ENCODE measurements around the gene VPS51. TPM values are rescaled to one million over a fixed set of nuclear protein-coding genes. Genes with fewer than 3 reads are reported as not detected.

The VPS51 gene
- total and polyA plus RNA-seq, 2 experiments from 2014 or later = 45.3 to 450 TPM

DNA sequence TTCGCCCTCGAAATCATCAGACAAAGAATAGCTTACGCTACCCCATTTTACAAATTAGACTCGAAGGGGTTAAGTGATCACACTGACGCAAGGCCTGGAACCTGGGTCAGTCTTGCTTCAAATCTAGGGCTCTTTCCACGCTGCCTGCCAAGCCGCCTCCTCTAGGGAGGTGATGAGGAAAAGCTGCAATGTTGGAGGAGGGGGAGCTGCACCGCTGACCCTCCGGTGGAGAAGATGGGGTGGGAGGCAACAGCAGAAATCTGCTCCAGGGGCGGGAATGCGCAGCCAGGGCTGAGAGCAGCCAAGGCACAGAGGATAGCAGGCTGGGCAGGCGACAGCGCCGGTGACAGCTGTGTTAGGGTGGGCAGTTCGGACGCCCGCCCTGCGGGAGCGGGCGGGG lies 37.7 kb downstream of the VPS51 start:
- ATAC-seq = no peak
- no peak for TF ChIP-seq EZH2 (IDR thresholded peaks at IDR 0.05; ENCODE audit: low read depth, unreplicated experiment)
- no peaks in the 10 kb centered on the region for H3K36me3 ChIP-seq (ENCODE audit: insufficient read depth)
- H2AFZ ChIP-seq = no peak overlapping the region
- H3K4me1 ChIP-seq (ENCODE audit: insufficient read depth) = peaks cover 20% of the 10 kb centered on the region; the same call in 1 of the 2 replicates
- peak overlapping the region; percentile 99 for H3K4me2 ChIP-seq
- no peaks in the 10 kb centered on the region for H4K20me1 ChIP-seq (replicated peaks; ENCODE audit: insufficient read depth)
- peaks cover 11% of the 10 kb centered on the region; the same call in 1 of the 2 replicates for H3F3A ChIP-seq (replicated peaks; ENCODE audit: low read depth)
- no peaks in the 10 kb centered on the region for H3K9me2 ChIP-seq (ENCODE audit: insufficient read depth)
- no peak for DNase-seq (ENCODE audit: low spot score)
- H3K4me3 ChIP-seq = peak overlapping the region; percentile 67
- Mint-ChIP-seq H3K27ac (peak overlapping the region; percentile 94), H3K4me1 (peaks cover 19% of the 10 kb centered on the region), H3K36me3 (ENCODE audit: low read depth) (peaks cover 16% of the 10 kb centered on the region), H3K9me3 (no peaks in the 10 kb centered on the region), H3K27me3 (ENCODE audit: insufficient read depth, low read depth, poor library complexity) (peaks cover 19% of the 10 kb centered on the region), H3K4me3 (peak overlapping the region; percentile 97)
- no peaks in the 10 kb centered on the region for H3K27me3 ChIP-seq (ENCODE audit: insufficient read depth)
- peaks cover 19% of the 10 kb centered on the region for H3K79me2 ChIP-seq (replicated peaks; ENCODE audit: insufficient read depth)
- H3K27ac ChIP-seq (ENCODE audit: low read depth) = 0 out of 2 replicates have a peak overlapping the region, but pooled peaks have one; percentile 80

DNA sequence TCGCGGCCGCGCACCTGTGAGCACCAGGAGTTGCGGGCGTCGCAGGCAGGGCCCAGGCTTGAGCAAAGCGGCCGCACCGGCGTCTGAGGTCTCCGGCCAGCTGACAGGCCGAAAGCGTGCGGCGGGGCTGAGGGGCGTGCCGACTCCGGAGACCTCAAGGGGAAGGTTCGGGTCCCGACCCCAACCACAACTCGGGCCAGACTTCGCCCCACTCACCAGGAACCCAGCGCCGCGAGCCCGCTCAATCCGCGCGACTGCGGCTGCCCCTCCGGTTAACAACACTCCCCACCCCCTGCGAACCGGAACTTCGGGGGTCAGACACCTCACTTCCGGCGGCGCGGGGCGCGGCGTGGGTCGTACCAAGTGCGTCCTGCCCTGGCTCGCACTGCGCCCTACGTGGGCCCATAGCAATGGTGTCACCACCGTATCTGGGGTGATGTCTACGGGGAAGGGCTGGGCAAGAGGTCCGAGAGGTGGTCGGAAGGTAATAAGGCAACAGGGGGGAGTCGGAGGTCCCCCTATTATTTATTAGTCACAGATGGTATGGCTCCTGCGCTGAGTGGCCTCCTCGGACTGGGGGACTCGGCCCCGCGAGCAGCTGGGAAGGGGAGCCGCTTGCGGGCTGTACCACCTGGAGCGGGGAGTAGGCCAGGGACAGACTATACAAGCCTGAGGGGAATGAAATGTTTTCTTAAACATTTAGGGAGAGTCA lies 38.4 kb downstream of the VPS51 start, which contains the start of gene SYVN1:
Gene SYVN1, minus strand, starts transcription at position 280 of the 712 bp plus-strand sequence. CDS start 918 bp downstream, outside the sequence.
- ATAC-seq (peak; percentile 73), DNase-seq (ENCODE audit: low spot score) (peak; percentile 90)
- Mint-ChIP-seq H3K27me3 (ENCODE audit: insufficient read depth, low read depth, poor library complexity) (peaks cover 19% of the 10 kb centered on the region), H3K4me3 (peak within 1 kb of the TSS; percentile 97), H3K36me3 (ENCODE audit: low read depth) (peaks cover 12% of the 10 kb centered on the region), H3K9me3 (no peaks in the 10 kb centered on the region), H3K27ac (peak within 1 kb of the TSS; percentile 100), H3K4me1 (peaks cover 19% of the 10 kb centered on the region)
- peaks cover 19% of the 10 kb centered on the region for H3K79me2 ChIP-seq (replicated peaks; ENCODE audit: insufficient read depth)
- H3F3A ChIP-seq (replicated peaks; ENCODE audit: low read depth) = peaks cover 5% of the 10 kb centered on the region; the same call in 1 of the 2 replicates
- peak within 1 kb of the TSS; percentile 67 for H3K4me3 ChIP-seq
- TF ChIP-seq ETS1 (IDR thresholded peaks at IDR 0.05) (0 out of 2 replicates have a peak, but pooled peaks have one; percentile 12), NANOG (IDR thresholded peaks at IDR 0.05; ENCODE audit: borderline replicate concordance) (no peak), CREB1 (CRISPR knock-in tag; IDR thresholded peaks at IDR 0.05; ENCODE audit: low read depth) (peak; percentile 79), POLR2AphosphoS5 (IDR thresholded peaks at IDR 0.05; ENCODE audit: low read depth) (peak; percentile 83)
- peak within 1 kb of the TSS; percentile 80 for H3K27ac ChIP-seq (ENCODE audit: low read depth)
- H3K4me1 ChIP-seq (ENCODE audit: insufficient read depth) = peaks cover 20% of the 10 kb centered on the region; the same call in 1 of the 2 replicates
- no peaks in the 10 kb centered on the region for H3K36me3 ChIP-seq (ENCODE audit: insufficient read depth)
- H4K20me1 ChIP-seq (replicated peaks; ENCODE audit: insufficient read depth) = no peaks in the 10 kb centered on the region
- H2AFZ ChIP-seq = 0 out of 2 replicates have a peak within 1 kb of the TSS, but pooled peaks have one; percentile 1
- no peaks in the 10 kb centered on the region for H3K9me2 ChIP-seq (ENCODE audit: insufficient read depth)
- H3K27me3 ChIP-seq (ENCODE audit: insufficient read depth) = no peaks in the 10 kb centered on the region
- H3K4me2 ChIP-seq = peak within 1 kb of the TSS; percentile 99

GRCh38 chr11:65134952-65135632 lies 39.1 kb downstream of the VPS51 start:
- H3K27me3 ChIP-seq (ENCODE audit: insufficient read depth) = no peaks in the 10 kb centered on the region
- no peaks in the 10 kb centered on the region for H3K36me3 ChIP-seq (ENCODE audit: insufficient read depth)
- H3K79me2 ChIP-seq (replicated peaks; ENCODE audit: insufficient read depth) = peaks cover 19% of the 10 kb centered on the region
- Mint-ChIP-seq H3K27ac (peak overlapping the region; percentile 100), H3K36me3 (ENCODE audit: low read depth) (peaks cover 11% of the 10 kb centered on the region), H3K9me3 (no peaks in the 10 kb centered on the region), H3K27me3 (ENCODE audit: insufficient read depth, low read depth, poor library complexity) (peaks cover 19% of the 10 kb centered on the region), H3K4me1 (peaks cover 19% of the 10 kb centered on the region), H3K4me3 (peak overlapping the region; percentile 97)
- peak overlapping the region; percentile 99 for H3K4me2 ChIP-seq
- DNase-seq (ENCODE audit: low spot score) = peak; percentile 98
- peak overlapping the region; percentile 67 for H3K4me3 ChIP-seq
- peaks cover 5% of the 10 kb centered on the region; the same call in 1 of the 2 replicates for H3F3A ChIP-seq (replicated peaks; ENCODE audit: low read depth)
- H3K27ac ChIP-seq (ENCODE audit: low read depth) = peak overlapping the region; percentile 80
- 0 out of 2 replicates have a peak overlapping the region, but pooled peaks have one; percentile 1 for H2AFZ ChIP-seq
- H3K4me1 ChIP-seq (ENCODE audit: insufficient read depth) = peaks cover 20% of the 10 kb centered on the region; the same call in 1 of the 2 replicates
- H4K20me1 ChIP-seq (replicated peaks; ENCODE audit: insufficient read depth) = no peaks in the 10 kb centered on the region
- no peaks in the 10 kb centered on the region for H3K9me2 ChIP-seq (ENCODE audit: insufficient read depth)
- peak; percentile 93 for ATAC-seq
- TF ChIP-seq ZNF462 (CRISPR knock-in tag; IDR thresholded peaks at IDR 0.05) = no peak
- TF ChIP-seq ZNF114 (CRISPR knock-in tag; IDR thresholded peaks at IDR 0.05) = no peak
